Right atrium auricular region (tissue), 2 donors: ENCODE measurements around the gene SLIT3. TPM values are rescaled to one million over a fixed set of nuclear protein-coding genes. Genes with fewer than 3 reads are reported as not detected.

ENCODE experiments used
- DNase-seq: peaks from one replicate; pipeline ENCODE4 v3.0.0-alpha.2; 2019; ENCODE audit warnings: low spot score
- H3K27ac ChIP-seq, 2 donors: fragments of 200-600 bp; sonication (generic); 1 replicate in 1 of 2; 2 replicates in 1 of 2; pipeline ENCODE4 v1.5.1; 2016 to 2019
- H3K27me3 ChIP-seq, 2 donors: fragments of 200-600 bp; sonication (generic); one replicate each; pipeline versions ENCODE4 v1.5.1 to v1.6.0; 2017 to 2019
- H3K36me3 ChIP-seq: fragments of 200-600 bp; sonication (generic); one replicate; pipeline ENCODE4 v1.5.1; 2016
- H3K4me1 ChIP-seq, 2 donors: fragments of 200-600 bp; sonication (generic); one replicate each; pipeline versions ENCODE4 v1.5.1 to v1.6.0; 2017 to 2019
- H3K4me3 ChIP-seq, 2 donors: fragments of 200-600 bp; sonication (generic); 1 replicate in 1 of 2; 2 replicates in 1 of 2; pipeline ENCODE4 v1.5.1; 2017 to 2019; ENCODE audit warnings: mild to moderate bottlenecking in 1 of 2, moderate library complexity in 1 of 2
- H3K9me3 ChIP-seq, 2 donors: fragments of 200-600 bp; sonication (generic); one replicate each; pipeline ENCODE4 v1.5.1; 2019
- total RNA-seq, 2 donors: library from RNA; depleted of rRNA; stranded (reverse); fragments of >200 nt; gene quantifications; one replicate each; pipeline ENCODE4 v1.1.0, GENCODE V29; 2016
- TF ChIP-seq, protein P1 (sequence below), 2 donors: fragments of 200-600 bp; sonication (generic); IDR thresholded peaks; one replicate each; pipeline ENCODE4 v1.5.1; 2019; ENCODE audit warnings: antibody characterized with exemption in 2 of 2

Gene SLIT3
- total RNA-seq, 2 donors from 2014 or later = 66.1 to 85.8 TPM

DNA sequence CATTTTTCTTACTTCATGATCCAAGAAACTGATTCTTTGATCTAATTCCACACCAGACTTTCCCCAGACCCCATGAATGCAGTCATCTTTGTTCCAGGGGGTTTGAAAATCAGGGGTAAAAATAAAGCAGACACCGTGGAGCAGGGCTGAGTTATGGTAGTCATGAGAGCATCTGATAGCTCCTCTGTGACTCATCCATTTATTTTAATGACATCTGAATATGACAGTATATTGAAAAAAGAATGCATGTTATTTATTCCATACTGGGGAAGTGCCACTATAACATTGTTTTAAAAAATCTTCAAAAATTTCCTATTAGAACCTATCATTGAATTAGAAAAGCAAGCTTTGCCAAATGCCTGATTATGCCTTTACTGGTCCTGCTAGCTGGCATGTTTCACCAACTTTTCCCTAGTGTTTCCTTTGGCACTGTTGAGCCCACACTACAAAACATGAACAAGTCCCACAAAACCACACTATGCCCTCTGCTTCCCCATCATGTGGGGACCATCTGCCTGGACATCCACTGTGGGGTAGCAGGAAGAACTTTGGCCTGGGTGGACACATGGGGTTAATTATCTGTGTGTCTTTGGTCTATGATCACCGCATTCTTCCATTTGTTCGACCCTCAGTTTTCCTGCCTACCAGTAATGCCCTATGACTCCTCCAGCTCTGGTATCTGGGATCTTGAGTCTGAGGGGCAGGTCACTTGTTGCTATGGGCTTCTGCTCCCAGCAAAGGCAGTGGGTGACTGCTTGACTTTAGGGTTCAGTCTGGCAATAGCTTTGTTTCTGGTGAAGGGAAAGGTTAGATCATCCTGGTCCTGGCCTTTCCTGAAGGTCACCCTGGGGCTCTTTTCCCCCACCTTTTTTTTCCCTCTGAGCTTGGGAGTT, 639.1 kb downstream of the SLIT3 start:
- no peaks in the 10 kb centered on the region for H3K4me1 ChIP-seq
- H3K36me3 ChIP-seq = no peaks in the 10 kb centered on the region
- H3K4me3 ChIP-seq = no peak overlapping the region
- DNase-seq = no peak
- no peak overlapping the region for H3K27ac ChIP-seq
- H3K27me3 ChIP-seq = no peaks in the 10 kb centered on the region
- TF ChIP-seq, protein P1, sequence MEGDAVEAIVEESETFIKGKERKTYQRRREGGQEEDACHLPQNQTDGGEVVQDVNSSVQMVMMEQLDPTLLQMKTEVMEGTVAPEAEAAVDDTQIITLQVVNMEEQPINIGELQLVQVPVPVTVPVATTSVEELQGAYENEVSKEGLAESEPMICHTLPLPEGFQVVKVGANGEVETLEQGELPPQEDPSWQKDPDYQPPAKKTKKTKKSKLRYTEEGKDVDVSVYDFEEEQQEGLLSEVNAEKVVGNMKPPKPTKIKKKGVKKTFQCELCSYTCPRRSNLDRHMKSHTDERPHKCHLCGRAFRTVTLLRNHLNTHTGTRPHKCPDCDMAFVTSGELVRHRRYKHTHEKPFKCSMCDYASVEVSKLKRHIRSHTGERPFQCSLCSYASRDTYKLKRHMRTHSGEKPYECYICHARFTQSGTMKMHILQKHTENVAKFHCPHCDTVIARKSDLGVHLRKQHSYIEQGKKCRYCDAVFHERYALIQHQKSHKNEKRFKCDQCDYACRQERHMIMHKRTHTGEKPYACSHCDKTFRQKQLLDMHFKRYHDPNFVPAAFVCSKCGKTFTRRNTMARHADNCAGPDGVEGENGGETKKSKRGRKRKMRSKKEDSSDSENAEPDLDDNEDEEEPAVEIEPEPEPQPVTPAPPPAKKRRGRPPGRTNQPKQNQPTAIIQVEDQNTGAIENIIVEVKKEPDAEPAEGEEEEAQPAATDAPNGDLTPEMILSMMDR (IDR thresholded peaks at IDR 0.05) = no peak
- H3K9me3 ChIP-seq = no peaks in the 10 kb centered on the region

DNA sequence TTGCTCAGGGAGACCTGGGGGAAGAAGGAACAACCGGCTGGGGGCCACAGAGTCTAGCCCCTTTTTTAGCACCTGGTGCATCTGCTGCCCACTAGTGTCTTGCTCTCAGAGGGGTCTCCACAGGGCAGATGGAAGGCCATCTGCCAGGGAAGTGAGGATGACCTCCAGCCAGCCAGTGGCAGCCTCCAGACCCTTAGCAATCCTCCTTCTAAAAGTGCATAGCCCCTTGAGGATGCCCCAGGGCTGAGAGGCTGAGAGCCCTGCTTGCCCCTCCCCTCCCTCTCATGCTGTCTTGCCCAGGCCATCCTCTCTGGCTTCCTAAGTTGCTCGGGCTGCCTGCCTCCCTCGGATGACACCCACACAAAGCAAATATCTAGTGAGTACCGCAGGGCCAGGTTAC, 640.2 kb downstream of the SLIT3 start:
- no peak for DNase-seq
- Histone ChIP-seq H3K27ac (no peak overlapping the region), H3K36me3 (no peaks in the 10 kb centered on the region), H3K4me1 (no peaks in the 10 kb centered on the region), H3K4me3 (no peak overlapping the region), H3K9me3 (no peaks in the 10 kb centered on the region), H3K27me3 (no peaks in the 10 kb centered on the region)
- TF ChIP-seq, protein P1 (IDR thresholded peaks at IDR 0.05) = no peak

DNA sequence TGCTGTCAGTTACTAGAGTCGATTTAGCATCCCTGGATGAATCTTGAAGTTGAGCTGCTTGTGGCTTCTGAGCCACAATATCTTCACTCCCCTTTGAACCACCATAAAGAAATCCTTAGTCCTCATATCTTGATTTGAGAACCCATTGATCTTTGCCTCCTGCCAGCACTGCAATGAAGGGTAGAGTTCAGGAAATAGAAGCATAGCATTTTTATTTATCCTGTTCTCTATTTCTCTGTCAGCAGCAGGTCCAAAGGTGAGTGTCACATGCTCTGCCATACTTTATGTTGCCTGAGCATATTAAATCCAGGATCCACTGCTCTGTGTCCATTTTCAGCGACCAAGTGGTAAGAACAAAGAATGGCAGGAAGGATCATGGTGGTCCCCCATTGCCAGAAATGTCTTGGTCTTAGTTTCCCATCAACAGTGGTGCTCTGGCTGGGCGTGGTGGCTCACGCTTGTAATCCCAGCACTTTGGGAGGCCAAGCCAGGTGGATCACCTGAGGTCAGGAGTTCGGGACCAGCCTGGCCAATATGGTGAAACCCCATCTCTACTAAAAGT, 641.6 kb downstream of the SLIT3 start:
- H3K27ac ChIP-seq = no peak overlapping the region
- no peak for DNase-seq
- TF ChIP-seq, protein P1 (IDR thresholded peaks at IDR 0.05) = no peak
- H3K36me3 ChIP-seq = no peaks in the 10 kb centered on the region
- no peaks in the 10 kb centered on the region for H3K27me3 ChIP-seq
- no peak overlapping the region for H3K4me3 ChIP-seq
- no peaks in the 10 kb centered on the region for H3K9me3 ChIP-seq
- peaks cover 0 to 2% of the 10 kb centered on the region in 2 donors for H3K4me1 ChIP-seq

DNA sequence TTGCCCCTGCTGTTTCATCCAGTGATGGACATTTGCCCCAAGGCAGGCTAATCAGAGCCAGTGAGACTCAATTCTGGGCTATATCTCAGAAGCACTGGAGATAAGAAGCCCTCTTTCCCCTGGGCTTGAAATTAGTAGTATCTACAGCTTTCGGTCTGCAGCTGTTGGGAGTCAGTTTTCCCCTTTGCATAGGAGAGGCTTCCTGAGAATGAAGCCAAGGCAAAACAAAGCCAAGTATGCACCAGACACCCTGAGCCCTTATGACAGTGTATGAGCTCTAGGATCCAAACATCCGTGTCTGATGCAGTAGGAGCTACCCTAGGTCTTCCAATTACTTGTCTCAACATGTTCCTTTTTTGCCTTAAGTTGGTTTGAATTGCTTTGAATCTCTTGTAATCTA, 642.5 kb downstream of the SLIT3 start:
- no peak overlapping the region for H3K27ac ChIP-seq

DNA sequence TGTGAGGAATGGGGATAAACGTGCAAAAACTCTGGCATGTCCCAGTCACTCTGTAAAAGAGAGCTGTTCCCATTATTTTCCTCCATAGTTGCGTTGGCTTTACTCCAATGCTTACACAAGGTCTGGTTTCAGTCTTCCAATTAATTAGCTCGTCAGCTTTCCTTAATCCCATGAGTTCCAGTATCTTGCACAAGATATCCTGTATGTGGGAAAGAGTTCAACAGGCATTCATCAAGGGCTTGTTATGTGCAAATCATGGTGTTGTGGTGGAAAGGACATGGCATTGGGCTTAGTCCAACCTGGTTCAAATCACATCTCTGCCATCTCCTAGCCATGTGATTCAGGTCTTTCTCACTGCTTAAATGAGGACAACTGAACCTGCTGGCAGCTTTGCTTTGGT, 644.3 kb downstream of the SLIT3 start:
- H3K27me3 ChIP-seq = no peaks in the 10 kb centered on the region
- no peaks in the 10 kb centered on the region for H3K9me3 ChIP-seq
- TF ChIP-seq, protein P1 (IDR thresholded peaks at IDR 0.05) = no peak
- H3K4me3 ChIP-seq = no peak overlapping the region
- H3K36me3 ChIP-seq = no peaks in the 10 kb centered on the region
- H3K4me1 ChIP-seq = peaks cover 0 to 16% of the 10 kb centered on the region in 2 donors
- peak overlapping the region in 1 of 2 donors; percentile 17 for H3K27ac ChIP-seq
- DNase-seq = no peak

More for the DNA sequence above, 642.5 kb downstream of the SLIT3 start:
- Histone ChIP-seq H3K4me1 (peaks cover 0 to 12% of the 10 kb centered on the region in 2 donors), H3K4me3 (no peak overlapping the region), H3K36me3 (no peaks in the 10 kb centered on the region), H3K9me3 (no peaks in the 10 kb centered on the region), H3K27me3 (no peaks in the 10 kb centered on the region)
- DNase-seq = no peak
- TF ChIP-seq, protein P1 (IDR thresholded peaks at IDR 0.05) = no peak
